Stimulated activated CD4-positive, alpha-beta T cell treated with anti-CD3 and anti-CD28 coated beads, Interleukin-4, amount 100 ng/mL, for 1 hour (primary cell): ENCODE measurements around the gene NUDT8.
A peak's percentile ranks its signal among the peaks of the same experiment; 100 is the strongest.
"Not testable (repeated sequence)": the region's sequence is repeated elsewhere in the genome, so short reads cannot be mapped to it uniquely, and the experiment has no call there.

Experiments used
- DNase-seq: peaks from one replicate; pipeline ENCODE4 v3.0.0-alpha.2; 2020

Gene NUDT8

DNA sequence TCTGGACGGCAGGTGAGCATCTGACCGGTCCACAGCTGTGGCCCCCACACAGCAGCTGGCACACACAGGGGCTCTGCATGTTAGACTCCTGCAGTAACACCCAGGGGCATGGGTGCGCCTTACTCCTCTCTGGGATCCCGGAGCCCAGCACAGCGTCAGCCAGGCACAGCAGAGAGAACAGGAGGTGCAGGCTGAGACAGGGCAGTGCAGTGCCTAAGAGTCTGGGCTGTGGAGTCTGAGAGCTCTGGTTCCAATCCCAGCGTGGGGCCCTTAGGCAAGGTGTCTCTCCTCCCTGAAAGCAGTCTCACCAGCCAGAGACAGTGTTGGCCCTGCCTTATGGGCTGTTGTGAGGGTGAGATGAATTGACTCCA lies 2.3 kb downstream of the NUDT8 start:
- DNase-seq: no peak

- no peak for DNase-seq
Measured at GRCh38 chr11:67626970-67627369, 2.8 kb downstream of the NUDT8 start.

DNA sequence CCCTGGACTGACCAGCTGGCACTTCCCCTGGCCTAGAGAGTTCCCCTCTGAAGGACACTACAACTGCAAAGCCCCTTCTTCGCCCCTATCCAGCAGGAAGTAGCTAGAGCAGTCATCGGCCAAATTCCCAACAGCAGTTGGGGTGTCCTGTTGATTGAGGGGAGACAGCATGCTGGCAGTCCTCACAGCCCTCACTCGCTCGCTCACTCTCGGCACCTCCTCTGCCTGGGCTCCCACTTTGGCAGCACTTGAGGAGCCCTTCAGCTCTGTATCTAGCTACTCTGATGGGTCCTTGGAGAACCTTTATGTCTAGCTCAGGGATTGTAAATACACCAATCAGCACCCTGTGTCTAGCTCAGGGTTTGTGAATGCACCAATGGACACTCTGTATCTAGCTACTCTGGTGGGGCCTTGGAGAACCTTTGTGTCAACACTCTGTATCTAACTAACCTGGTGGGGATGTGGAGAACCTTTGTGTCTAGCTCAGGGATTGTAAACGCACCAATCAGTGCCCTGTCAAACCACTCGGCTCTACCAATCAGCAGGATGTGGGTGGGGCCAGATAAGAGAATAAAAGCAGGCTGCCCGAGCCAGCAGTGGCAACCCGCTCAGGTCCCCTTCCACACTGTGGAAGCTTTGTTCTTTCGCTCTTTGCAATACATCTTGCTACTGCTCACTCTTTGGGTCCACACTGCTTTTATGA lies 3.5 kb downstream of the NUDT8 start:
- DNase-seq: not testable (repeated sequence)

- DNase-seq: not testable (repeated sequence)
Measured at GRCh38 chr11:67623795-67624194, 5.9 kb downstream of the NUDT8 start.

DNA sequence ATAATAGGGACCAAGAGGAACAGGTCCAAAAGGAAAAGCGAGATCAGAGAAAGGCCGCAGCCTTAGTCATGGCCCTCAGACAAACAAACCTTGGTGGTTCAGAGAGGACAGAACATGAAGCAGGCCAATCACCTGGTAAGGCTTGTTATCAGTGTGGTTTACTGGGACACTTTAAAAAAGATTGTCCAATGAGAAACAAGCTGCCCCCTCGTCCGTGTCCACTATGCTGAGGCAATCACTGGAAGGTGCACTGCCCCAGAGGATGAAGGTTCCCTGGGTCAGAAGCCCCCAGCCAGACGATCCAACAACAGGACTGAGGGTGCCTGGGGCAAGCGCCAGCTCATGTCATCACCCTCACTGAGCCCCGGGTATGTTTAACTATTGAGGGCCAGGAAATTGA lies 6.8 kb downstream of the NUDT8 start:
- not testable (repeated sequence) for DNase-seq

- not testable (repeated sequence) for DNase-seq
Measured at GRCh38 chr11:67621928-67622327, 7.8 kb downstream of the NUDT8 start.

DNA sequence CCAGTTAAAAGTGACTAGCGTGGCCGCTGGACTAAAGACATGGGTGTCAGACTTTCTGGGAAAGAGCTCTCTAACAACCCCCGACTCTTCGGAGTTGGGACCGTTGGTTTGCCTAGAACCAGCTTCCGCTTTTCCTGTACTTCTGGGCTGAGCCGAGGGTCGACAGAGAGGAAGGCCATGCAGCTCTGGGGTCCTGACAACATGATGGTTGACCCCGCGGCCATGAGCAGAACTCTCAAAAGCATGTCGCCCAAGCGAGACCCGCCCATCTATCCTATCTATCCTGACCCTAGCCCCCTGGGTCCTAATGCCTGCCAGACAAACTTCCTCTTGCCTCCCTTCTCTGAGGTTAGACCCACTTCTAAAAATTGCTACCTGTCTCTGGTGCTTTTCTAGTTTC lies 9.1 kb downstream of the NUDT8 start:
- not testable (repeated sequence) for DNase-seq

DNA sequence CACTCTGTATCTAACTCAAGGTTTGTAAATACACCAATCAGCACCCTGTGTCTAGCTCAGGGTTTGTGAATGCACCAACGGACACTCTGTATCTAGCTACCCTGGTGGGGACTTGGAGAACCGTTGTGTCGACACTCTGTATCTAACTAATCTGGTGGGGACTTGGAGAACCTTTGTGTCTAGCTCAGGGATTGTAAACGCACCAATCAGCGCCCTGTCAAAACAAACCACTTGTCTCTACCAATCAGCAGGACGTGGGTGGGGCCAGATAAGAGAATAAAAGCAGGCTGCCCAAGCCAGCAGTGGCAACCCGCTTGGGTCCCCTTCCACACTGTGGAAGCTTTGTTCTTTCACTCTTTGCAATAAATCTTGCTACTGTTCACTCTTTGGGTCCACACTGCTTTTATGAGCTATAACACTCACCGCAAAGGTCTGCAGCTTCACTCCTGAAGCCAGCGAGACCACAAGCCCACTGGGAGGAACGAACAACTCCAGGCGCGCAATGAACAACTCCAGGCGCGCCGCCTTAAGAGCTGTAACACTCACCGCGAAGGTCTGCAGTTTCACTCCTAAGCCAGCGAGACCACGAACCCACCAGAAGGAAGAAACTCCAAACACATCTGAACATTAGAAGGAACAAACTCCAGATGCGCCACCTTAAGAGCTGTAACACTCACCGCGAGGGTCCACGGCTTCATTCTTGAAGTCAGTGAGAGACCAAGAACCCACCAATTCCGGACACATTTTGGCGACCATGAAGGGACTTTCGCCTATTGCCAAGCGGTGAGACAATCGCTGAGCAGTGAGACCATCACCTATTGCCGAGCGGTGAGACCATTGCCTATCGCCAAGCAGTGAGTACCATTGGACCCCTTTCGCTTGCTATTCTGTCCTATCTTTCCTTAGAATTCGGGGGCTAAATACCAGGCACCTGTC lies 9.8 kb downstream of the NUDT8 start:
- DNase-seq: not testable (repeated sequence)

DNA sequence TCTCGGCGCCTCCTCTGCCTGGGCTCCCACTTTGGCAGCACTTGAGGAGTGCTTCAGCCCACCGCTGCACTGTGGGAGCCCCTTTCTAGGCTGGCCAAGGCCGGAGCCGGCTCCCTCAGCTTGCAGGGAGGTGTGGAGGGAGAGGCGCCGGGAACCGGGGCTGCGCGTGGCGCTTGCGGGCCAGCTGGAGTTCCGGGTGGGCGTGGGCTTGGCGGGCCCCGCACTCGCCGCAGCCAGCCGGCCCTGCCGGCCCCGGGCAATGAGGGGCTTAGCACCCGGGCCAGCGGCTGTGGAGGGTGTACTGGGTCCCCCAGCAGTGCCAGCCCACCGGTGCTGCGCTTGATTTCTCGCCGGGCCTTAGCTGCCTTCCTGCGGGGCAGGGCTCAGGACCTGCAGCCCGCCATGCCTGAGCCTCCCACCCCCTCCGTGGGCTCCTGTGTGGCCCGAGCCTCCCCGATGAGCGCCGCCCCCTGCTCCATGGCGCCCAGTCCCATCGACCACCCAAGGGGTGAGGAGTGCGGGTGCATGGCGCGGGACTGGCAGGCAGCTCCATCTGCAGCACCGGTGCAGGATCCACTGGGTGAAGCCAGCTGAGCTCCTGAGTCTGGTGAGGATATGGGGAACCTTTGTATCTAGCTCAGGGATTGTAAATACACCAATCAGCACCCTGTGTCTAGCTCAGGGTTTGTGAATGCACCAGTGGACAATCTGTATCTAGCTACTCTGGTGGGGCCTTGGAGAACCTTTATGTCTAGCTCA lies 10.7 kb downstream of the NUDT8 start:
- DNase-seq: not testable (repeated sequence)

- no peak for DNase-seq
Measured at GRCh38 chr11:67617243-67617953, 12.3 kb downstream of the NUDT8 start.

DNA sequence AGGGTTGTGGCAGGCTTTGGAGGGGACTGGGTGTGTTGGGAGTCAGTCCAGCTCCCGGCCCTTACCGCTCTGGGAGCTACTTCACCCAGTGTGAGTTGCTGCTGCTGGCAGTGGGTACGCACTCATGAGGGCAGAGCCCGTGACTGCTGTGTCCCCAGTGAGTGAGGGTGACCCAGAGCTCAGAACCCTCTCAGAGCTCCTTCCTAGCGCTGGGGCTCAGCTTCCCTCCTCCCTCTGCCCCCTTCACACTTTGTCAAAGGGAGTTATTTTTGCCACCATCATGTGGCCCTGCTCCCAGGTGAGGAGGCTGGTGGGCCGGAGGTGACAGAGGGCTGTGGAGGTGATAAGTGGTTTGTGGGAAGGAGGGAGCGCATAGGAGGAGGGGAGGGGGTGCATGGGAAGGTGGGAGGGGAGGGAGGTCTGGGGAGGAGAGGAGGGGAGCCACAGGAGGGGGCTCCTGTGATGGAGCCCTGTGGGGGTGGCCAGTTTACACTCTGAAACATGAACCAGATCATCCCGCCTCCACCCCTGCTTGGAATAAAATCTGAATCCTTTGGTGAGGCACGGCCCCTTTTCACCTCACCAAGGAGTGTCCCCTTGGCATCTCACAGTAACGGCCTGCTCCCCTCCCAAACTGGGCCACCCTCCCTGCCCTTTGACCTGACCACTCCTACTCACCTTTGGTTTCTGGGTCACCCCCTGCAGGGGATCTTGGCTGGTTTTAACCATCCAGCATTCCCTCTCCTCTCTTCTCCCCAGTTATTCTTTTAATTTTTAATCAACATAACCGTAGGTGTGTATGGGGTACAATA lies 13.1 kb downstream of the NUDT8 start:
- DNase-seq: no peak

- no peak for DNase-seq
Measured at GRCh38 chr11:67615728-67616430, 13.9 kb downstream of the NUDT8 start.

DNA sequence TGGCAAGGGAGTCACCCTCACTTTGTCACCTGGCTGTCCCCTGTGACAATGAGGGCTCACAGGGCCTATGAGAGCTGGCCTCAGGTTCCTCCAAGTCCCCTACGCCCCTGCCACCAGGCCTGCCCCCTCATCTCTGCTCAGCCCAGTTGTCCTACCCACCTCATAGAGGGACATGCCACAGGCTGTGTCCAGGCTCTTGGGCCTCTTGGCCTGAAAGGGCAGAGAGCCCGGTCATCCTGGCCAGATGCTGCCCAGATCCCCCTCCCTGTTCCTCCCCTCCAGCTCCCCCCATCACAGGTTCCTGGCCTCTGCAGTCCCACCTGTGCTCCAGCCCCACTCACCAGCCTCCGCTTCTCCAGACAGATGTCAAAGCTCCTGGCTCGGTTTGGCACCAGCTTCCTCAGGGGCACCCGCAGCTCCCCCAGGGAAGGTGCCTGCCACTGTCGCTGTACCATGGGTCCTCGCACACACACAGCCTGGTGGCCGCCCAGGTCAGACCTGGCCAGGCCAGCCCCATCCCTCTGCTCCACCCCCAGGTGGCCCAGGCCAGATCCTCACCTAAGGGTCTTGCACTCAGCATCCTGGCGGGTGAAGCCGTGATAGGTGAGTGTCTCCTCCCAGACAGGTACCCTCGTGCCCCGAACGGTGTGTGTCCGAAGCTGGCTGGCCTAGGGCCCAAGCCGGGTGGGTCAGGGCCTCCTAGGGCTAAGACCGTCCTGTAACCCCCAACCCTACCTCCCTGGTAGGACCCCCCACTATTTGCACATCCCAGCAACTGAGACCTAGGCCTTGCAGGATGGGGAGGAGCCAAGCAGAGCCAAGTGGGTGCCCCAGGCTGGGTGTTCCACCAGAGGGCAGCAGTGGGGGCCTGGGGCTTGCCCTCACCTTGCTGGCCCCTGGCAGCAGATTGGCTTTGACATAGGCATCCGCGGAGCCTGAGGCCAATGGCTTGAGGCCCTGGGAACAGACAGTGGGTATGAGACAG lies 14.7 kb downstream of the NUDT8 start:
- peak; percentile 62 for DNase-seq

DNA sequence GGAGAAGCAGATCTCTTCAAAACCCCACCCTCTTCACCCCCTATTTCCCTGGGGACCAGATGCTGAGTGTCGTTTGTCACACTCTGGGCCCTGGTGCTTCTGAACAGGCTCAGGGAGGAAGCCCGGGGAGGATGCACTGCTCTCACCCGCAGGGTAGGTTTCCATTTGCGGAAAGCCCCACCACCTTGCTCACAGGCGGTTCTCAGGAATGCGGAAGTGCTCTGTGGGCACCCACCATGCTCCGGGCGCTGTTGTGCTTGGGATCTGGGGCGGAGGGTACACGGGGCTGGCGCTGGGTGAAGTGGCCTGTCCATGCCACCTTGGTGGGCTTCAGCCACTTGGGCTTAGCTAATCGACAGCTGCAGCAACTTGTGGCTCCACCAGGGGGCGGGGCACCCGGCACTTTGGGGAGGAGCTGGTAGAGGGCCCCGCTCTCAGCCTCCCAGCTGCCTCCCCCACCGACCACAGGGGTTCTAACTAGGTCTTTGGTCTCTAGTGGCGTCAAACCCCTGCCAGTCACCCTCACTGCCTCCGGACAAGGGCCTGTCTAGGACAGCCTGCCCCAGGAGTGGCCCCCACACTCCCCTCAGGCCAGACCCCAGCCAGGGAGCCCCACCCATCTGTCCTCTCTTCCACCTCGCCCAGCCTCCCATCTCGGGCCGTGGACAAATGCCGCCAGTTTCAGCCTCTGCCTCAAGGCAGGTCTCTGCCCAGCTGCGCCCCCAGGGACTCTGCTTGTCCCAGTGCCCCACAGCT lies 15.6 kb downstream of the NUDT8 start:
- DNase-seq: peak; percentile 78

GRCh38 chr11:67613313-67613959 lies 16.3 kb downstream of the NUDT8 start:
- DNase-seq: no peak

DNA sequence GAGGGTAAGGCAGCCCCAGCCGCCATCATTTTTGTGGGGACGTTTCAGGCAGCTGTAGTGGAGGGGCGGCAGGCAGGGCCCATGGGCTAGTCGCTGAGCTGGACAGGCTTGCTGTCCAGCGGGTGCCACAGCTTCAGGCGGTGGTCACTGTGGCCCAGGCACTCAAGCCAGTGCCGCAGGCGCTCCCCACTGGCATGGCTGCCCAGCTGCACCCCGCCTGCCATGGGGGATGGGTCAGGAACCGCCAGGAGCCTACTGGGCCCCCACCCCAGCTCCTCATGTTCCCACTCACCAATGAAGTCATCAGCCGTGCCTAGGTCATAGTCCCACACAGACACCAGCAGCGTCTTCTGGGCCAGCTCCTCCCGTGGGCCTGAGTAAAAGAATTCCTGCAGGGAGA lies 17.0 kb downstream of the NUDT8 start:
- no peak for DNase-seq

DNA sequence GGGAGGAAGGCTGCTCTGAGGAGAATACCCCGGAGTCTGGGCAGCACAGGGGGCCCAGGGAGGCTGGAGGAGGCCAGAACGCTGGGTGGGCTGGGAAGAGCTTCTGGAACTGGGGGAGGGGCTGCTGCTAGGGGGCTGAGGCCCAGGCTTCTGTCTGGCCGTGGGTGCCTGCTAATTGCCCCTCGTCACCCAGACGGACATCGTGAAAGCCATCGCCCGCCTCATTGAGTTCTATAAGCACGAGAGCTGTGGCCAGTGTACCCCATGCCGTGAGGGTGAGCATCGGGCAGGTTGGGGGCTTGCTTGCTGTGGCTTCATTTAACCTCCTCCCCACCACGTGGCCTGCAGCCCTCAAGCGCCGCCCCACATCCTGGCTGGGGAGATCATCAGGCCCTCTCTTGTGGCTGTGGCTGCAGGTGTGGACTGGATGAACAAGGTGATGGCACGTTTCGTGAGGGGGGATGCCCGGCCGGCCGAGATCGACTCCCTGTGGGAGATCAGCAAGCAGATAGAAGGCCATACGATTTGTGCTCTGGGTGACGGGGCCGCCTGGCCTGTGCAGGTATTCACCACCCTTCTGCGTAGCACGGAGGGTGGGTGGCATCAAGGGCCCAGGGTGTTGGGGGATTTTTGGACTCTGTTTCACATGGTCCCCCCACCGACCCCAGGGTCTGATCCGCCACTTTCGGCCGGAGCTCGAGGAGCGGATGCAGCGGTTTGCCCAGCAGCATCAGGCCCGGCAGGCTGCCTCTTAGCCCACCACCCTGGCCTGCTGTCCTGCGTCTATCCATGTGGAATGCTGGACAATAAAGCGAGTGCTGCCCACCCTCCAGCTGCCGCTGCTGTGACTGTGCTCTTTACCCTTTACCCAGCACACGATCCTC lies 17.8 kb downstream of the NUDT8 start:
- DNase-seq: no peak
